HCT116 (cell line): ENCODE results near the gene BCL7A.

ENCODE experiments used
- CTCF ChIP-seq, 3 experiments: fragments of 200-600 bp in 1 of 3; sonication (generic) in 1 of 3; IDR thresholded peaks in 2 of 3; conservative IDR thresholded peaks in 1 of 3; 2 replicates each; pipeline ENCODE4 v1.5.1; 2012 to 2017; ENCODE audit warnings: low read depth in 2 of 3, low read length in 2 of 3, antibody characterized with exemption in 1 of 3, borderline replicate concordance in 1 of 3, control low read depth in 1 of 3, mild to moderate bottlenecking in 1 of 3, mixed read lengths in 1 of 3, mixed run types in 1 of 3, moderate library complexity in 1 of 3; ENCODE audit not compliant: insufficient read depth in 1 of 3
- EZH2phosphoT487 ChIP-seq: fragments of 200-600 bp; IDR thresholded peaks from 2 replicates; pipeline ENCODE4 v1.6.1; 2018; ENCODE audit warnings: antibody characterized with exemption, borderline replicate concordance
- POLR2A ChIP-seq: IDR thresholded peaks from 2 replicates; pipeline ENCODE4 v1.7.0; 2011; ENCODE audit warnings: borderline replicate concordance; ENCODE audit not compliant: insufficient read depth, insufficient read length; ENCODE audit errors: extremely low read depth
- POLR2AphosphoS5 ChIP-seq: IDR thresholded peaks from 2 replicates; pipeline ENCODE4 v1.6.1; 2011; ENCODE audit warnings: mild to moderate bottlenecking, low read depth, low read length, moderate library complexity
- RAD21 ChIP-seq: IDR thresholded peaks from 2 replicates; pipeline ENCODE4 v1.6.1; 2012; ENCODE audit warnings: low read depth, mild to moderate bottlenecking

DNA sequence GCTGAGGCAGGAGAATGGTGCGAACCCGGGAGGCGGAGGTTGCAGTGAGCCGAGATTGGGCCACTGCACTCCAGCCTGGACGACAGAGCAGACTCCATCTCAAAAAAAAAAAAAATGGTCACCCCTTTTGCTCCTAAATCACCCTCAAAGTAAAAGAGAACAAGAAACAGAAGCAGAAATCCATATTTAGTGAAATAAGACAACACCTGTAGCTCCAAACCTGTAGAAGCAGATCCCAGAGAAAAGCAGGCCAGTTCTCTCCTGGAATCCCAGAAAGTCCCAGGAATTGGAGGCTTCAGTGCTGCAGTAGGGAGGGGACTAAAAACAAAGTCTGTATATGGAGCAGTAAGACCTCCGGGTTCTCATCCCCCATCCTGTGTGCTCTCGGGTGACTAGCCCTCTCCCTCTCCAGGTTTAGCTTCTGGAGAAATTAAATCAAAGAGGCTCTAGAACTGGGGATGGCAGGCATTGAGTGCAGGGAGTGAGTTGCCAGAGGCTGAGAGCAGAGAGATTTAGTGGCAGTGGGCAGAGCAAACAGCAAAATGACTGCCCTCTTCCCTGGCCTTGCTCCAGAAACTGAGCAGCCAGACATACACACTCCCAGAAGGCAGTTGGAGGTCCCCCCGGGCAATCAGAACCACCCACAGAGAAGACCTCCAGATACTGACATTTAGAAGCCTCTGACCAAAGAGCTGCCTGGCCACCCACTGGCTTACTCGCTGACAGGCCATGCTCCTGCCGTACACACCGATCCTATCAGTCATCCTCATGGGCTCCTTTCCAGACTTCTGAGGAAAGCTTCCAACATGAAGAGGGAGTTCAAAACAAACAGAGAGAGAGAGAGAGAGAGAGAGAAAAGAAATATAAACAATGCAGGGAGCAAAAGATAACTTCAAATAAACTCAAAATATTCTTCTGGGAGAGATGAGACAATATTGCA, 50.6 kb downstream of the BCL7A start:
- 0 out of 2 replicates have a peak, but pooled peaks have one; percentile 4 for TF ChIP-seq RAD21
- no peak for TF ChIP-seq POLR2A
- no peak for TF ChIP-seq CTCF (IDR thresholded peaks at IDR 0.05 in 2 of 3, conservative IDR thresholded peaks at IDR 0.05 in 1 of 3; ENCODE audit: borderline replicate concordance in 1 of 3, insufficient read depth in 1 of 3, low read depth in 2 of 3, low read length in 2 of 3)
- no peak for TF ChIP-seq EZH2phosphoT487
- TF ChIP-seq POLR2AphosphoS5 = no peak
